D721Med (cell line): ENCODE results near the gene MGME1.

ENCODE experiments used
- DNase-seq: peaks from one replicate; pipeline ENCODE4 v3.0.0; 2011; ENCODE audit warnings: low spot score; ENCODE audit not compliant: insufficient read length
- FAIRE-seq: peaks from 2 replicates; lab custom pipeline; 2011; peaks lifted over from hg19 to GRCh38; lab: Jason Lieb, UNC
- TF ChIP-seq, protein P1 (sequence below): IDR thresholded peaks from 2 replicates; pipeline ENCODE4 v1.5.1; 2012; ENCODE audit warnings: mild to moderate bottlenecking, control low read depth; ENCODE audit not compliant: insufficient read depth; ENCODE audit errors: missing control alignments

The MGME1 gene

GRCh38 chr20:18005170-18005989, 36.6 kb downstream of the MGME1 start:
- TF ChIP-seq, protein P1, sequence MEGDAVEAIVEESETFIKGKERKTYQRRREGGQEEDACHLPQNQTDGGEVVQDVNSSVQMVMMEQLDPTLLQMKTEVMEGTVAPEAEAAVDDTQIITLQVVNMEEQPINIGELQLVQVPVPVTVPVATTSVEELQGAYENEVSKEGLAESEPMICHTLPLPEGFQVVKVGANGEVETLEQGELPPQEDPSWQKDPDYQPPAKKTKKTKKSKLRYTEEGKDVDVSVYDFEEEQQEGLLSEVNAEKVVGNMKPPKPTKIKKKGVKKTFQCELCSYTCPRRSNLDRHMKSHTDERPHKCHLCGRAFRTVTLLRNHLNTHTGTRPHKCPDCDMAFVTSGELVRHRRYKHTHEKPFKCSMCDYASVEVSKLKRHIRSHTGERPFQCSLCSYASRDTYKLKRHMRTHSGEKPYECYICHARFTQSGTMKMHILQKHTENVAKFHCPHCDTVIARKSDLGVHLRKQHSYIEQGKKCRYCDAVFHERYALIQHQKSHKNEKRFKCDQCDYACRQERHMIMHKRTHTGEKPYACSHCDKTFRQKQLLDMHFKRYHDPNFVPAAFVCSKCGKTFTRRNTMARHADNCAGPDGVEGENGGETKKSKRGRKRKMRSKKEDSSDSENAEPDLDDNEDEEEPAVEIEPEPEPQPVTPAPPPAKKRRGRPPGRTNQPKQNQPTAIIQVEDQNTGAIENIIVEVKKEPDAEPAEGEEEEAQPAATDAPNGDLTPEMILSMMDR, result no peak
- no peak for FAIRE-seq

GRCh38 chr20:18005990-18006364, 37.2 kb downstream of the MGME1 start:
- TF ChIP-seq, protein P1, result no peak
- FAIRE-seq, result no peak
- no peak for DNase-seq

More at GRCh38 chr20:18005170-18005989, 36.6 kb downstream of the MGME1 start:
- DNase-seq, result no peak

- no peak for DNase-seq
- TF ChIP-seq, protein P1, result no peak
- no peak for FAIRE-seq
These were observed 37.9 kb downstream of the MGME1 start for GRCh38 chr20:18006684-18007083.

- FAIRE-seq, result no peak
- no peak for DNase-seq
- TF ChIP-seq, protein P1, result no peak
These were observed 38.9 kb downstream of the MGME1 start for GRCh38 chr20:18007534-18008292.

DNA sequence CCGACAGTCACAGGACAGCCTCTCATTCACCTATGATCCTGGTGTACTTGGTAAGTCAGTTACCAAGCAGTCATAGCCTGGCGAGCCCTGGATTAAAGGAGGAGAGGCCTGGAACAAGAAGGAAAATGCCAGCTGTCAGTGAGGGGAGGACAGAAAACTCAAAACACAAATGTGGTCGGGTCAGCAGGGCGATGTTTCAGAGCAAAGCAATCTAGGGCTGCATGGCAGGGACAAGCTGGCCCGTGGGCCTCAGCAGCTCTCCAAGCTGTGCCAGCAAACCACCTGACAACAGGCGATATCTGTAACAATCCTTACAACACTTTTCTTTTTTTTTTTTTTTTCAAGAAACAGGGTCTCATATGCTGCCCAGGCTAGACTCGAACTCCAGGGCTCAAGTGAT, 40.3 kb downstream of the MGME1 start:
- DNase-seq, result no peak
- no peak for FAIRE-seq
- TF ChIP-seq, protein P1, result no peak

- FAIRE-seq, result no peak
These were observed 42.7 kb downstream of the MGME1 start for GRCh38 chr20:18011482-18011881.

More at GRCh38 chr20:18011482-18011881, 42.7 kb downstream of the MGME1 start:
- TF ChIP-seq, protein P1, result no peak
- no peak for DNase-seq
